Aortic smooth muscle cell (primary cell): ENCODE results near the gene C3orf80. TPM values are rescaled to one million over a fixed set of nuclear protein-coding genes. Genes with fewer than 3 reads are reported as not detected.

Source experiments
- total RNA-seq: library from RNA; depleted of rRNA; stranded (reverse); fragments of >200 nt; gene quantifications from 2 replicates; pipeline ENCODE4 v1.2.3, GENCODE V29; 2014

The C3orf80 gene
- 0.25 and 0.26 TPM in 2 replicates for total RNA-seq

DNA sequence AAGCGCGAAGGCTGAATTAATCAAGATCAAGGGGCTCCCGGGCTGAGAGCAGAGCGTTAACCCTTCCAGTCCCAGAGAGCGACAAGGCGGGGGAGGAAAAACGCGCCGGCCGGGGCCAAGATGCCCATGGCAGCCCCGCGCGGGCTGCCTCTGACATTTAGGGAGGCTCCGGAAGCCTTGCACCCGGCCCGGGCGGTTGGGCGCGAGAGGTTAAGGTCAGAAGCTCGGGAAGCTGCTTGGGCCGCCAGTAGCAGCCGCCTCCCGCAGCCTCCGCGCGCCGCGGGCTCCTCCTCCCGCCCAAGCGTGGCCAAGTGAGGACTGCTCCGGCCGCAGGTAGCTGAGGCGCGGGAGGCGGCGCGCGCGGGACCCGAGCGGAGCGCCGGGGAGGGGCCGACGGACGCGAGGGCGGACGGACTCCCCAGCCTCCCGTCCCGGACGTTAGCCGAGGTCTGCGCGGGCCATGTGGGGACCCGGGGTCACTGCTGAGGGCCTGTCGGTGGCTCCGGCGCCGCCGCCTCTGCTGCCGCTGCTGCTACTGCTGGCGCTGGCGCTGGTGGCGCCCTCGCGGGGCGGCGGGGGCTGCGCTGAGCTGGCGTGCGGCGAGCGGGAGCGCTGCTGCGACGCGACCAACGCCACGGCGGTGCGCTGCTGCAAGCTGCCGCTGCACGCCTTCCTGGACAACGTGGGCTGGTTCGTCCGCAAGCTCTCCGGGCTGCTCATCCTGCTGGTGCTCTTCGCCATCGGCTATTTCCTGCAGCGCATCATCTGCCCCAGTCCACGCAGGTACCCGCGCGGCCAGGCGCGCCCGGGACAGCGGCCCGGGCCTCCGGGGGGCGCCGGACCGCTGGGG, at the start of gene C3orf80:
Gene C3orf80, plus strand, starts transcription at position 247 of the 850 bp plus-strand sequence. Its CDS starts 214 bp downstream, at position 461.

Other genes starting within 250 kb of the C3orf80 start
- 0.19 TPM in 1 of 2 replicates, not detected in the other for gene IL12A, start 236.6 kb upstream of the C3orf80 start, total RNA-seq
- gene IFT80, start 173.8 kb downstream of the C3orf80 start, total RNA-seq = 54.0 and 54.2 TPM in 2 replicates
- 66.8 and 78.9 TPM in 2 replicates for gene SMC4, start 174.2 kb downstream of the C3orf80 start, total RNA-seq
- 20.3 and 25.3 TPM in 2 replicates for gene TRIM59, start 224.4 kb downstream of the C3orf80 start, total RNA-seq